LNCaP clone FGC (cell line): ENCODE measurements around the gene CDH5.
"Not testable (repeated sequence)": the region's sequence is repeated elsewhere in the genome, so short reads cannot be mapped to it uniquely, and the experiment has no call there.

Experiments used
- DNase-seq: peaks from one replicate; pipeline ENCODE4 v3.0.0-alpha.2; 2011; ENCODE audit warnings: low read depth
- H3K4me3 ChIP-seq: 2 replicates; pipeline ENCODE4 v1.5.1; 2011; ENCODE audit warnings: mild to moderate bottlenecking, low read depth, low read length, control low read depth
- CTCF ChIP-seq: IDR thresholded peaks from 2 replicates; pipeline ENCODE4 v1.5.1; 2012; ENCODE audit warnings: mild to moderate bottlenecking; ENCODE audit not compliant: control insufficient read depth, insufficient read depth; ENCODE audit errors: extremely low read depth

The CDH5 gene

GRCh38 chr16:66325717-66326376 is 40.6 kb upstream of the CDH5 start:
- TF ChIP-seq CTCF, result no peak
- DNase-seq, result no peak
- no peak overlapping the region for H3K4me3 ChIP-seq

- no peak overlapping the region for H3K4me3 ChIP-seq
- DNase-seq, result peak; percentile 27
- no peak for TF ChIP-seq CTCF
Measured at GRCh38 chr16:66326991-66327513, 39.4 kb upstream of the CDH5 start.

GRCh38 chr16:66328282-66328681 is 38.2 kb upstream of the CDH5 start:
- no peak for DNase-seq
- H3K4me3 ChIP-seq, result no peak overlapping the region
- TF ChIP-seq CTCF, result no peak

- not testable (repeated sequence) for H3K4me3 ChIP-seq, DNase-seq
Measured at GRCh38 chr16:66331464-66331863, 35.0 kb upstream of the CDH5 start.

GRCh38 chr16:66332634-66333610 is 33.6 kb upstream of the CDH5 start:
- TF ChIP-seq CTCF, result no peak
- H3K4me3 ChIP-seq, result no peak overlapping the region
- no peak for DNase-seq

- no peak overlapping the region for H3K4me3 ChIP-seq
- TF ChIP-seq CTCF, result no peak
- no peak for DNase-seq
Measured at GRCh38 chr16:66334853-66335574, 31.5 kb upstream of the CDH5 start.
